GM18909 (cell line): ENCODE data around the gene CLCN6.

Experiments
- ATAC-seq: cut with Tn5 transposase; IDR thresholded peaks from one replicate; pipeline ENCODE4 v1.9.1; 2021; ENCODE audit warnings: mild to moderate bottlenecking; ENCODE audit not compliant: unreplicated experiment, poor library complexity

CLCN6 gene

DNA sequence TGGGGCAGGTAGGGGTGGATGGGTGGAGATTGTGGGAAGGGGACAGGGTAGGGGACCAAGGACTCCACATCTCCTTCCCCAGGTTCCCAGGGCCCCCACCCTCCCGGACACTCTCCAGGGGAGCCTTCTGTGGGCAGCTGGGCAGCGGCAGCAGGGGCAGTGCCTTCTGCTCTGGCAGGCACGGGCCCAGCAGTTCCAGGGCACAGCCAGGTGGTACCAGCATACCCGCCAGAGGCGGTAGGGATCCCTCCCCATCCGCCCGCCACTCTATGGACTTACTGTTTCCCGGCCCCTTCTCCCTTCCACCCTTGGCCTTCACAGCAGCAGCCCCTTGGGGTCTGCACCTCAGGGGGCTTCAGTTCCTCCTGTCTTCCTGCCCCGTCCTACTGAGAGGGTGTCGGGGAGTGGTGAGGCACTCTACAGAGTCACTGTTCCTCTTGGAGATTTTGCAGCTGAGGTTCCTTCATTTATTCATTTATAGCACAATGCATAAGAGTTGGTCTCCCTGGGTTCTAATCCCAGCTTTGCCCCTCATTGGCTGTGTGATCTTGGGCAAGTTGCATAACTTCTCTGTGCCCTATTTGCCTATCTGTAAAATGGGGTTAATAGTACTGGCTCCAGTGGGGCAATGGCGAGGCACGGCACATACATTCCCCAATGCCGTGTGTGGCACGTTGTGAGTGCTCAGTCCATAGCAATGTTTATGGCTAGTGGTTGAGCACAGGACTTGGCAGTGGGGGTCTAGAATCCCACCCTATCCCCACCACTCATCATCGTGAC, 27.0 kb upstream of the CLCN6 start:
- ATAC-seq = no peak

- no peak for ATAC-seq
Observed at GRCh38 chr1:11779715-11780379, 26.1 kb upstream of the CLCN6 start.

DNA sequence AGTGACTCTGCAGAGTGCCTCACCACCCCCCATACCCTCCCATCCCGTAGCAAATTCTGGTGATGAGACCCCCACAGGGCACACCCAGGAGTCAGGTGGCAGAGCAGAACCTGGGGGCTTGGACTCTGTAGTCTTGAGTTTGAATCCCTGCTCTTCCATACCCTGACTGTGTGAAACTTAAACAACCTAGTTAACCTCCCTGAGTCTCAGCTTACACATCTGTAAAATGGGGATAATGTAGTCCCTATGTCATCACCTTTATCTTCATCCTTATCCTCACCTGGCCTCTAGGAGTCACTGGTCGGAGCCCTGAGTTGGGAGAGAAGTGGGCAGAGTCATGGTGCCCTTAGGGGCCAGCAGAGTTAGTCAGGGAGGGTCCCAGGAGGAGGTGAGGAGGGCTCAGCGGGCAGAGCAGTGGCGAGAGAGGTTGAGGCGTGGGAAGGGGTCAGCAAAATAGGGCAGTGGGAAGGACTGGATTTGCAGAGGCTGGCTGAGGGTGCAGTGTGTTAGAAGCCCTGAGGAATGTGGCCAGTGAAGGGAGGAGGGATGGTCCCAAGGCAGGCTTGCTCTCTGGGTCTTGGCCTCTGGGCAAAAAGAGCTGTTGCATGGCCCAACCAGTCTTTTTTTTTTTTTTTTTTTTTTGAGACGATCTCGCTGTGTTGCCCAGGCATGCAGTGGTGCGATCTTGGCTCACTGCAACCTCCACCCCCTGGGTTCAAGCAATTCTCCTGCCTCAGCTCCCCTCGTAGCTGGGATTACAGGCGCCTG, 25.4 kb upstream of the CLCN6 start:
- ATAC-seq = no peak

DNA sequence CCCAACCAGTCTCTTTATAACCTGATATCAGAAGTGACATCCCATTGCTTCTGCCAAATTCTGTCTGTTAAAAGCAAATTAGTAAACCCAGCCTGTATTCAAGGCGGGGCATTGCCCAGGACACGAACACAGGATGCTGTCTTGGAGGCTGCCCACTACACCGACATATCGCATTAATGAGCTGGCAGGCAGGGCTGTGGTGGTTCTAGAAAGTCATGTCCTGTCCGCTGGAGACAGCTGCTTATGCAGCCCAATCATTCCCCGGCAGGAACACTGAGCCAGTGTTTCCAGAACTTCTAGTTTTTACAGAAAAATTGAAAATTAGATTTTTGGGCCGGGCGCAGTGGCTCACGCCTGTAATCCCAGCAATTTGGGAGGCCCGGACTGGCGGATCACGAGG, 24.7 kb upstream of the CLCN6 start:
- no peak for ATAC-seq

- ATAC-seq = no peak
Observed at GRCh38 chr1:11782127-11782708, 23.8 kb upstream of the CLCN6 start.

- ATAC-seq = no peak
Observed at GRCh38 chr1:11783556-11783955, 22.4 kb upstream of the CLCN6 start.

DNA sequence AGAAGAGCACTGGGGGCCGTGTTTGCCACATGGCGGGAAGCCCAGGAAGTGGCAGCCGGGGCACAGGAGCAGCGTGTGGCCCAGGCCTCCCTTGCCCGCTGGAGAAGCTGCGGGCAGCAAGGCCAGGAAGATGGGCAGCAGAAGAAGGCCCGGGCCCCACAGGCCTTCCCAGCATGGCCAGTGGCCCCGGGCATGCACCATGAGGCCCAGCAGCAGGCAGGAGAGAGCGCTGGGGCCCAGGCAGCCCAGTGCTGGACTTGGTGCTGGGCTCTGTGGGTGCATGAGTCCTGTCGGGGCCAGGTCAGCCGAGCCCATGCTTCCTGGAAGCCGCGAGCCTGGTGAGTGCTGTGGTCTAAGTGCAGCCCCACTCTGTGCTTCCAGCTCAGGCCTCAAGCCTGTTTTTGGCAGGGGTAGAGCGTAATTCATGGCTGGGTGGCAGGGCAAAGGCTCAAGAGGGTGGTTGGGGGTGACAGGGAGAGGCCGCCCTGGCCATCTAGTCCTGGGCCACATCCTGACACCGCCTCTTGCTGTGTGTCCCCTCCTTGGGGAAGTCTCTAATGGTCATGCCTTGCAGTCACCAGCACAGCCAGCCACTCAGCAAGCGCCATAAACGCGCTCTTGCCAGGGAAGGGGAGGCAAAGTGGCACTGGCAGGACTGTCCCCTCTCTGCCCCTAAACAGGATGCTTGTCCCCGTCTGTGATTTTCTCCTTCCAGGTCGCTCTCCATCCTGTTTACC, 21.6 kb upstream of the CLCN6 start:
- ATAC-seq = no peak

GRCh38 chr1:11784993-11785769, 20.8 kb upstream of the CLCN6 start:
- peak; percentile 72 for ATAC-seq

DNA sequence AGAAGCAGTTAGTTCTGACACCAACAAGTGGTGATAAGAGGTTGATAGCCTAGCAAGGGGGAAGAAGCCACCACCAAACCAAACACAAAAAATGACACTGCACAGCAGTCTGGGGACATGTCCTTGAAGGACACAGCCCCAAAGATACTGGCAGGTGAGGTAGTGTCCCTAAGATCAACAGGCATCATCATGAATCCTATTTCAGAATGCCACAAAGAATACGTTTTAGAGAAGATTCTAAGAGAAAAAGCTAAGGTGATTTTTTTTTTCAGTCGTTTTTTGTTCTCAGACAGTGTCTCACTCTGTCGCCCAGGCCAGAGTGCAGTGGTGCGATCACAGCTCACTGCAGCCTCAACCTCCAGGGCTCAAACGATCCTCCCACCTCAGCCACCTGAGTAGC, 19.8 kb upstream of the CLCN6 start:
- ATAC-seq = no peak

GRCh38 chr1:11787251-11787803, 18.7 kb upstream of the CLCN6 start:
- ATAC-seq = no peak

DNA sequence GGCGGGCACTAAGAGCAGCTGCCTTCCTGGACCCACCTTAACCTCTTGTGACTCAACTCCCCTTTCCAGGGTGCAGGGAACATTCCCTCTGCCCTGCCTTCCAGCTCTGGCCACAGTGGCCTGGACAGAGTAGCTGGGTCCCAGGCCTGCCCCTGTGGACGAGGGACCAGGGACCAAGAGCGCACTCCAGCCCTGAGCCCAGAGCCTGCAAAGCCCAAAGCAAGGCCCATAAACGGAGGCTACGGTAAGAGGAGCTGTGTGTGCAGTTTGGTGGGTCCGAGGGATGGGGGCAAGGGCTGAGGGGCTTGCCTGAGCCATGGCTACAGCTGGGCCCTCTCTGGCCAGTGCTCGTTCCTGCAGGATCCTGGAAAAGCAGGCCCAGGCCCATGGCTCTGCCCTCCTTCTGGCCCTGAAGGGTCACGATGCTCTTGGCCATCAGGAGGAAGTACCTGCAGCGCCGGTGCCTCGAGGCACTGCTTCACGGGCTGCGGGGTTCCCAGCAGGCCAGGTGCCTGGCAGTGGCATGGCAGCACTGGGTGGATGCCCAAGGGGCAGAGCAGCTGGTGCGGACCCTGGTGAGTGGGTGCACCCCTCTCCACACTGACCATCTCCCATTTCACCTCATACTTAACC, 18.1 kb upstream of the CLCN6 start:
- ATAC-seq = no peak

- no peak for ATAC-seq
Observed at GRCh38 chr1:11788549-11789053, 17.4 kb upstream of the CLCN6 start.

- ATAC-seq = no peak
Observed at GRCh38 chr1:11789126-11790067, 16.6 kb upstream of the CLCN6 start.

DNA sequence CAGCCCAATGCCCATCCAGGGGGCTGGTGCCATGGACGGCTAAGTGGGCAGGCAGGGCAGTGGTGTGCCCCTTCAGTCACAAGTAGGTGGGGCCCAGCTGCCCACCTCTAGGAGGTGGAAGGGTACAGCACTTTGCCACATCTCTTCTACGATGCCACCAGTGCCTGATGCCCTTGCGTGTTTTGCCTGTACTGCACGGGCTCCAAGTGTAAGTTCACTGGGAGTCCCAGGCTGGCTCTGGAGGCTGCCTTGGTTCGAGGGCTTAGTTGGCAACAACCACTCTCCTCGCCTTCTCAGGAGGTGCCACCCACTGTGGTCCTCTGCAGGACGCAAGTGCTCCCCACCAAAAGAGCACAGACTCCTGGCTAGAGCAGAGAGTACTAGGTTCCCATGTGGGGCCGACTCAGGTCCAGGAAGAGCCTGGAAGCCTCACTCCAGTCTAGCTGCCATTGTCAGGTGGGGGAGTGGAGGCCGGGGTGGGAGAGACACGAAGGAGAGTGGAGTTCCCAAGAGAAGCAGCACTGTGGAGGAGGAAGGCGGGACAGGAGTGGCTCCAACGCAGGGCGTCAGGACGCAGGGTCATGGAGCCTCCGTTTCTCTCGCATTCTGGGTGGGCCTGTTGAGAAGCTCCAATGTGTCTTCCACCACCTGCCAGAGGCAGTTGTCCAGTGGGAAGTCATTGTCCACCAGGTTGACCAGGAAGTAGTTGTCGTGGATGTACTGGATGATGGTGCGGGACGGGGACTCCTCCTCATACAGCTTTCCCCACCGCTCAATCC, 15.7 kb upstream of the CLCN6 start:
- no peak for ATAC-seq

DNA sequence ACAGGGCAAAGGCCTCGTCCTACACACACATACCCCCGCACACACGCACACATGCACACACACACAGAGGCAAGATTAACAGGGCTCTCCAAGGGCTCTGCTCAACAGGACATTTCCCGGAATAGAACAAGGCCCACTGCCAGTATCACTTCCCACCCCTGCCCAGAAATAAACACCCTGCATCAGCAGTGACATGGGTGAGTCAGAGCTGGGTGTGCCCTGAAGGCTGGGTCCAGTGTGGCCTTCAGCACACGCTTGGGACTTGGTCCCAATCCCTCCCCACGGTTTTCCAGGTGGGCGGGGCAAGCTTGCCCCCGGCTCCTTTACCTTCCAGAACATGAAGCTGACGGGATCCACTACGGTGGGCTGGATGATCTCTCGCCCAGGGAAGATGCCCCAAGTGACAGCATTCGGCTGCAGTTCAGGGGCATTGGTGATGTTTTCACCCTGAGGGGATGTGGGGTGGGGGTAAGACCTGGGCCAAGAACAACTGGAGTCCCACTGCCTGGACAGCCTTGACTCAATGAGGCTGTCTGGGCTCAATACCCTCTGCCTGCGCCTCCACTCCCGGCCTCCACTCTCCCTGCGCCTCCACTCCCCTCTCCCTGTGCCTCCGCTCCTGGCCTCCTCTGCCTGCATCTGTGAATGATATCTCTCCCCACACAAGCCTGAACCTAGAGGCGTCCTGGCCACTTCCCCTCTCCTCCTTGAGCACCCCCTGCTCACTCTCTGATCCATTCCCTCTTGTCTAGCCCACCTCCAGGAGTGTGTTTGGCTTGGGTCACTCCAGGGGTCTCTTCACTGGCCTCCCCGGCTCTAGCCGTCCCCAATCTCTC, 14.9 kb upstream of the CLCN6 start:
- no peak for ATAC-seq

DNA sequence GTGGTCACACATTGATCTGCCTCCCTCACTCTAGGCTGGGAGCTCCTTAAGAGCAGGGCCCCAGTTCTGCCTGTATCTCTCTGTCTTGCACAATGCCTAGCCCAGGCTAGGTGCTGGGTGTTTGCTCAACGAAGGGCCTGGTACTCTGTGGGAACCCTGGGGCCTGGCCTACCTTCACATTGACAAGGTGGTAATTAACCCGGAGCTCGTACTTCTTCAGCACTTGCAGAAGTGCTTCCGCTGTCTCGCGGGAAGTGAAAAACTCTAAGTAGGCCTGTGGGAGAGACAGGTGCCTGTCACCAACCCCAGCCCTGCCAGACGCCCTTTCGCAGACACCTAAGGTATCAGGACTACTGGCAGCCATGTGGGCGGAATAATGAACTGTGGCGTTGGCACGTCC, 13.9 kb upstream of the CLCN6 start:
- no peak for ATAC-seq
